SK-N-MC (cell line): Measurements from ENCODE around the gene ERI3.

Source experiments
- EZH2 ChIP-seq: fragments of 200-600 bp; sonication (generic); IDR thresholded peaks from one replicate; pipeline ENCODE4 v1.6.1; 2017; ENCODE audit warnings: antibody characterized with exemption
- POLR2AphosphoS5 ChIP-seq: IDR thresholded peaks from 2 replicates; pipeline ENCODE4 v1.6.1; 2012; ENCODE audit warnings: mild to moderate bottlenecking, low read depth, low read length, borderline replicate concordance

DNA sequence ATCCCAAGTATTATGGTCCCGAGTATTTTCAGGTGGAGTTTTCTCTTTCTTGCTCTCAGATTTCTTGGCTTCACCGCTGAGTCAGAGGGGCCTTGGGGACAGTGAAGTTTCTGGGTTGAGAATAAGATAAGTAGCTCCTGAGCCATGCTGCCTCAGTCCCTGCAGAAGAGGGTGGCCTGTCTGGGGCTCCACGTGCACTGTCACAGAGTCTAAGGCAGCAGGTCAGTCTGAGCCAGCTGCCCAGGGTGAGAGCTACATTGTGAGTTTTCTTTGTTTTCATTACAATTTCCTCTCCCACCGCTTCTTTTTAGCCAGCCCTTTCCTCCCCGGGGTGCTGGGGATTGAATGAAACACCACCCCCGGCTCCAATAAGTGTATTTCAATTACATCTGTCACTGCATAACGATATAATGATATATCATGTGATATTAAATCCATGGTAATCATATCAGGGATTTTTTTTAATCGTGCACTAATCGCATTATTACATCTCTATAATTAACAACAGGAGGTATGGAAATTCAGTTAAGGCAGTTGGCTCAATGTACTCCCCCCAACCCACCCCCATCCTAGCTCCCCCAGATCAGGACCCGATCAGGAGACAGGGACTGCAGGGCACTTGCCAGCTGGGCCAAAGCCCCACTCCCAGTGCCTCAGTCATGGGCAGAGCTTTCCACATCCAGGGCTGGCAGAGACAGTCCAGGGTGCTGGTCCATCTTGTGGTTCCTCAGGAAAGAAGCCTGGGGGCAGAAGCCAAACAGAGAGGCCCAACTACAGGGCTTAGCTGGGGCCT lies 98.1 kb downstream of the ERI3 start:
- no peak for TF ChIP-seq EZH2
- no peak for TF ChIP-seq POLR2AphosphoS5
